HK-2 (cell line): ENCODE measurements around the gene TANK.
A peak's percentile ranks its signal among the peaks of the same experiment; 100 is the strongest.
"Not testable (repeated sequence)": the region's sequence is repeated elsewhere in the genome, so short reads cannot be mapped to it uniquely, and the experiment has no call there.

Experiments used
- DNase-seq: peaks from one replicate; pipeline ENCODE4 v3.0.0-alpha.2; 2018; ENCODE audit not compliant: unreplicated experiment

Gene TANK

DNA sequence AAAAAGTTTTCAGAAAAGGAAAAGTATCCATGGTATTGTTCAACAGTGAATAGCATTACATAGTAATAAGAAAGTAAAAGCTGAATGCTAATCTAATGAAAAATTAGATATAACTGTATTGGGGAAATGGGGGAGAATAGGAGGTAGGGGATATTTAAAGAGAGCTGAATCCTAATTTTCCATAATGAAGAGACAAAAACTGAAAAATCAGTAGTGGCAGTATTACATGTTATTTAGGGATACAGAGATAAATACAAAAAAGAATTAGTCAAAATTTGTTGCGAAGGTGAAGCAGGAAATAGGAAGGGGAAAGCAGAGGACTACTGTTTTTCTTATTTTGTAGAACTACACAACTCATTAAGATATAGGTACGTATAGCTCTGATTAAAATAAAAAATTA, 9.1 kb downstream of the TANK start:
- no peak for DNase-seq

DNA sequence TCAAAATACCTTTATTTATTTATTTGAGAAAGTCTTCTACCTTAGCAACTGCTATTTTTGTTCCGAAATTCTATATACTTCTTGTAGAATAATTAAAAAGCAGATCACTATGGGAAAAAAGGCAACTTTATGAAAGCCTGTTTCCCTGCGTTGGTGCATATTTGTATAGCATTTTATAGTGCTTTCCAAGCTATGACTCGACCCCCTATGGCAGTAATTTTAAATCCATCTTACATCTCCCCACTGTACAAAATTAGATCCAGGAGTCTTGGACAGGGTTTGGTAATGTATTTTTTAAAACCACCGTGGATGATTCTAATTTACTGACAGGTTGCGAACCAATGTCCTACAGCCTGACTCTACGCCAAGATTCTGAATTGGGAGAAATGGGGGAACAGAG, 10.1 kb downstream of the TANK start:
- DNase-seq, result no peak

DNA sequence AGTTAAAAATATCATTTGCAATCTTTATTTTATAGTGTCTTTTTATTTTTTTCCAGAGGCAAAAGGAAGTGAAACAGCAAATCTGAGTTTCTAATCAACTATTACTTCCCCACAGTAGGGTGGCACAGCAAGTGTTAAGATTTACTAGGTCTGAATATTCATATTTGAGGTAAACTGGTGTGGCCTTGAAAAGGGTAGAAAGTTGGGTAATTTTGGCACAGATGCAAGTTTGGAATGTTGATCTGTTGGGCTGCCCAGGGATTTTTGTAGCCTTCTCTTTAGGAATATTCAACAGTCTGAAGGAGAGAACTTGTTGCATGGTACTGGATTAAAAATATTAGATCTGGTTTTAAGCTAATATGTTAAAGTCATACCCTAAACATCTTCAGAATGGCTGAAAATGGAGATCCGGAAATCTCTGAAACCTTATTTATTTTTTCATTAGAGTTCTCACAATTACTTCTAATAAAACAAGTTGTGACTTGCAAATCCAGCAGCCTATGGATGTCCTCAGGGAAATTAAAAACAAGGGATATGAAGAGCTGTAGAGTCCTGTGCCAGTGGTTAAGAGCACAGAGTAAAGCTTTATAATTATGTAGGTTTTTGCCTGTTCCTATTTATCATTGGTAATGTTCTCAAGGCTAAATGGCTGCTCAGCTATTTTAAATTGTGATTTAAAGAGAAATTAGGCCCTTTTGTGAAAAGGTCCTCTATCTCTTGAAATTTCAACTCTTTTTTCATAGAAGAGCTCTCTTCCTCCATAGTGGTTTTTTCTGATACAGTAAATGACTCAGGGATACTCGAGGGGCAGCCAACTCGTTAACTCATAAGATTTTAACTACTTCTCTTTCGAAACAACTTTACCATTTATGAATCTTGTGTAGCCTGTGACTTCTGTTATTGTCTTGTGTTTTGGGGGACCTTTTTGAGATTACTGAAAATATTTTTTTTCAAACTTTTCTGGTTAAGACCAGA, 11.0 kb downstream of the TANK start:
- no peak for DNase-seq

DNA sequence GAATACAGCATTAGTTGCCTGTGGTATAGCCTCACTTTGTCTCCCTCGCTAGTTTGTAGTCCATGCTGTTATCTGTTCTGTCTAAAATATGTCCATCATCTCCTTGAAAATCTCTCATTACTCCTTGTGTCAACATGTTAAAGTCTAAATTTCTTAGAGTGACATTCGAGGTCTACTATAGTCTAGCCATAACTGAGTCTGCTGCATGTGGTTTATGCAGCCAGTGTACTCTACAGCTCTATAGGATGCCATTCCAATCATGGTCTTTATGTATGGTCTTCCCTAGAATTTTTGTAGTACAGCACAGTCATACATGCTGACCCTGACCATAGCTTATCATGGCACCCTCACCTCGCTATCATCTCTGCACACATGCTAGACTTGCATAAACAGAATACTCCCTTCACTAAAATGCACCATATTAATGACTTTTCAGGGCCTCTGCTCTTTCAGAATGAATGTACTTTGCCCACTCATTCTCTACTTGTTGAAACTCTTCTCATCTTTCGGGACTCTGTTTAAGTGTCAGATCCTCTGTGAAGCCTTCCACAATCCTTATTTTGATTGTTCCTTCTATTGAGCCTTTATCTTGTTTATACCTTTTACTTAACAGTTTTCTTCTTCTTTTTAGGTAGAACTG, 12.8 kb downstream of the TANK start:
- DNase-seq, result no peak

DNA sequence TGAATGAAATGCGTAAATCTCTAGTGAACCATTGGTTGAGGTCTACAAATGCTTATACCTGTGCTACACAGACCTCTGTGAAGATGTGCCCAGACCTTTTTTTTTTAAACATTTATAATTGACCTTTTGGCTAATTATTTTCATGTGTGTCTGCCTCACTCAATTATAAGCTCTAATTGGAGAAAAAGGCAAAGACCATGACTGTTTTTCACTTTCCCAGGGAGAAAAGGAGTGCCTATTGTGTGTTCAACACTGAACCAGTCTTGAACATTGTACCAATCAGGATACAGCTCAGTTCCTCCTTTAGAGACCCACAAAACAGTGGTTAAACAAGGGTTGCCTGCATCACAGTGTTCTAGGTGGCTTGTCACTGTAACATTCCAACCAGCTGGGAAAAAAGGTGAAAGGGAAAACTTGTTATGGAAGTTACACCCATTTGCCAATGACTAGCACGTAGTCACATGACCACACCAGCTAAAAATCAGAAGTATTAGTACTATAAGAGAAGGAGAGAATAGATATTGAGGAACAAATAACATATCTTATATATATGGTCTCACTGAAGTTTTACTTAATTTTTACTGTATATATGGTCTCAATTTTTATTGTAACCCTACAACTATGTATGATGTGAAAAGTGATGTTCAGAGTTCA, 13.4 kb downstream of the TANK start:
- DNase-seq, result no peak

DNA sequence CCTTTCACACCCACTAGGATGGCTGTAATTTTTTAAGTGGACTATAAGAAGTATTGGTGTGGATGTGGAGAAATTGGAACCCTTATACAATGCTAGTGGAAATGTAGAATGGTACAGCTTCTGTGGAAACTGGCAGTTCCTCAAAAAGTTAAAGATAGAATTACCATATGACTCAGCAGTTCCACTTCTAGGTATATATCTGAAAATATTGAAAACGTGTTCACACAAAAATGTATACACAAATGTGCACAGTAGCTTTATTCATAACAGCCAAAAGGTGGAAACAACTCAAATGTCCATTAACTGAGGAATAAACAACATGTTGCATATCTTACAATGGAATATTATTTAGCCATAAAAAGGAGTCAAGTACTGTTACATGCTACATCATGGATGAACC, 17.7 kb downstream of the TANK start:
- DNase-seq, result no peak

DNA sequence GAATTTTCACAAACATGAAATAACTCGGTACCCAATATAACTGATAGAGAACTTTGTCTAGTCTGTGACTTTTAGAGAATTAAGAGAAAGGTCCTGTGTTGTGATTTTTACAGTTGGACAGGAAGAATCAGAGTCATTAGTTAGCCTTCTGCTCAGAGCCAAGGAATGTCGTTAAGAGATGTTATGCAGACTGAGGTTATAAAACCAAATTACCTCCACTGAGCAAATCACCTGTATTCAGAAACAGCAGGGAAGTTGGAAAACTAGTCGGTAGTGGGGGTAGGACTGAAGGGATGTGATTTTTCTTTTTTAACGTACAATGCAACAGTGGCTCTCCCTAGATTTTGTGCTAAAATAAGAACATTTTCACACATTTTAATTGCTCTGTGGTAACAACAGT, 18.5 kb downstream of the TANK start:
- no peak for DNase-seq

DNA sequence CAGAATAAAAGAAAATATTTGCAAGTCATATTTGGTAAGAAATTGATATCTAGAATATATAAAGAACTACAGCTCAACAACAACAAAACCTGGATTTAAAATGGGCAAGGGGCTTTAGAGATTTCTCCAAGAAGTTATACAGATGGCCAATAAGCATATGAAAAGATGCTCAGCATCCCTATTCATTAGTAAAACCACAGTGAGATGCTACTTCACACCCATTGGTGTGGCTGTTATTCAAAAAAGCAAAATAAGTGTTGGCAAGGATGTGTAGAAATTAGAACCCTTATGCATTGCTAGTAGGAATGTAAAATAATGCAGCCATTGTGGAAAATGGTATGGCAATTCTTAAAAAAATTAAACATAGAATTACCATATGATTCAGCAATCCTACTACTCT, 29.8 kb downstream of the TANK start:
- no peak for DNase-seq

DNA sequence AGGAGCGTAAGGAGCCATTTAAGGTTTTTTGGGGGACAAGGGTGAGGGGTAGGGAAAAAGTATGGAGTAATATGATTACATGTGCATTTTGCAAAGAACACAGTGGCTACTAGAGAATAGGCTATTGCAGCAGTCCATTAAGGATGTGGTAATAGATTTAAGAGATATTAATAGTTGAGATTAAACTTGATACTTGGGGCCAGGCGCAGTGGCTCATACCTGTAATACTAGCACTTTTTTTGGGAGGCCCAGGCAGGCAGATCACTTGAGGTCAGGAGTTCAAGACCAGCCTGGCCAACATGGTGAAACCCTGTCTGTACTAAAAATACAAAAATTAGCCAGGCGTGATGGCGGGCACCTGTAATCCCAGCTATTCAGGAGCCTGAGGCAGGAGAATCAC, 35.4 kb downstream of the TANK start:
- not testable (repeated sequence) for DNase-seq

DNA sequence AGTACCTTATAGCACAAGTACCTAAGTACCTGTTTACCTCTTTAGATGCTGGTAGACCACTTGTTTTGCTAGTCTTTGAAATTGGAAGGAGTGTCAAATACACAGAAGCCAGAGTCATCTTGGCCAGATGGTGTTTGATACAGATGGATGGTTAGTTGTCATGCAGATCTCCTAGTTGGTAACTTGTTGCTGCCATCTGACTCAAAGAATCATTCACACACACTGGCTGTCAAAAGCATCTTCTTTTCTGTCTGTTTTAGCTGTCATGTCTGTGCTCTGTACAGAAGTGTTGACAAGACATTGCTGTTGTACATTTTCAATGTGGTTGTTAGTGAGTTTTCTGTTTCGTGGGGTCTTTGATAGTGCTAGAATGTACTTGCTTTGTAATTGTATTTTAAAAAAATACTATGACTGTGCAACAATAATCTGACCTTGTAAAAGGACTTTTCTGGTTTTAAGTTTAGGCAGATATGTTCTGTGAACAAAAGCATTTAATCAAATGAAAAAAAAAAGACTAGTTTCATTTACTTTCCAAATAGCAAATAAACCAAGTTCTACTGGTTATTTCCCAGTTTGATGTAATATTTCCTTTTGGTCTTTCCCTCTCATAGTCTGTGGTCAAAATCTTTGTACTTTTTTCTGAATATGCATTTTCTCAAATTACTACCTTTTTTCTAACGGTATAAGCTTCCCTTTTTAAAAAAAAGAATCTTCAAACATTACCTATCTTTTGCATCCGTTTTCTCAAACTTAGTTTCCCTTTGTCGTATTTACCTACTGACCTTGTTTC, 39.9 kb downstream of the TANK start:
- no peak for DNase-seq

DNA sequence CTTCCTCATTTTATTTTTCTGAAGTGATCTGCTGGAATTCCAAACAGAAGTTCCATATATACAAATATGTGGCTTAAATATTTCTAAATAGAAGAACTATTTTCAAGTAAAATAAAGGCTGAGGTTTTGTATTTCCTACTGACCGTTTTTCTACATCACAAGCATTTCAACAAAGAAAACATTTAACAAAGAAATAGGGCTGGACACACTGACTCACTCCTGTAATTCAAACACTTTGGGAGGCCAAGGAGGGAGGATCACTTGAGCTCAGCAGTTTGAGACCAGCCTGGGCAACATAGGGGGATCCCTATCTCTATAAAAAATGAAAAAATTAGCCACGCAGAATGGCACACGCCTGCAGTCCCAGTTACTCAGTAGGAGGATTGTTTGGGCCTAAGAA, 44.6 kb downstream of the TANK start:
- DNase-seq, result no peak

DNA sequence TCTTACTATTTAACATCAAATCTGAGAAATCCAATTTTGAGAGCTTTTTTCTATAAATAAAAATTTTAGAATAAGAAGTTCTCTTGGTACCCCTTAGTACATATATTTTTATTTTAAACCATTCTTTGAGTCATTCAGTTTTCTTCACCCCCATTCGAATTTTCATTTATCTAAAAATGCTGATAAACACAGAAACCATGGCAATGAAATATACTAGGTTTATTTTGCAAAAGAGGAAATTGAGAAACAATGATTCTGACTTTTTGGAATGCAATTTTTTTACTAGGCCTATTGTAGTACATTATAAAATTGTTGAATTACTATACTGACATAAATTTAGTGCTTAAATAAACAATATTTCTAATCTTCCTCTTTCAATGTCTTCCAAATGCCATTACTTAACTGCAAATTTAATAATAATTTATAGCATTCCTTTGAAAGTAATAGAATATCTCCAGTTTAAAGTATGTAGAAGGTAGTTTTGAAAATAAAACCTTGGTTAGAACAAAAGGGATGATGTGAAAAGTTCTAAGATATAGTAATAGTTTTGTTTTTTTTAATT, 46.3 kb downstream of the TANK start:
- no peak for DNase-seq

DNA sequence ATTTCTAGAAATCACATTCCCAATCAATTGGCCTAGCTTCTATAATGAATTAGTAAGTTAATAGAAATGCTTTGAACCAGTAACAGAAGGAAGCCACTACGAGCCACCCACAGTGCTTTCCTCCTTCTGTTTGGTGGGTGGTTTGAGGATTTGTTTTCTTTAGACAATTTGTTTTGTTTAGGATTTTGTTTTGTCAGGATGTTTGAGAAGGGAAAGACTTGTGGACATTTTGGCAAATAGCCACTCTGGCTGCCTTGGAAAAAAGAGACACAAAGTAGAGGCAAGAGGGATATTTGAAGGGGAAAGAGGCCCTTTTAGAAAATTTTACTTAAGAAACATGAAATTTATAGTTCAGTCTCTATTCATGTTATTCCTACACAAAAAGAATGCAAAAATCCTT, 47.7 kb downstream of the TANK start:
- no peak for DNase-seq

DNA sequence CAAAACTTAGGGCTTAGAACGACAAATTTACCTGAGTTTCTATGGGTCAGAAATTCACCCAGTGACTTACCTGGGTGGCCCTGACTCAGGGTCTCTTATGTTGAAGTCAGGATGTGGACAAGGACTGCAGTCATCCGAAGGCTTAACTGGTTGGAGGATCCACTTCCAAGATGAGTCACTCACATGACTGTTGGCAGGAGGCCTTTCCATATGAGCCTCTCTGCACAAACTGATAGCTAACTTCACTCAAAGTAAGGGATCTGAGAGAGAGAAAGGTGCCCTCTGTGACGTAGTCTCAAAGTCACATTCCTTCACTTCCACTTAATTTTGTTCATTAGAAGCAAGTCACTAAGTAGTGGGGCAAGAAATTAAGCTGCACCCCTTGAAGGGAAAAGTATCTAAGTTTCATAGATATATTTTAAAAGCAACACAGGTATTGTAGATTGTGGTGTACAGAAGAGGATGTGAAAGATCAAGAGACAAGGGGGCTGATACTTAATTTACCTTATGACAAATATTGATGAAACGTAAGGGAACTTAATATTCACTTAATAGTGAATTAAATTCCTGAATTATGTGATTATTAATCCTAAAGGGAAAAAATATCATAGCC, 48.4 kb downstream of the TANK start:
- peak; percentile 50 for DNase-seq

DNA sequence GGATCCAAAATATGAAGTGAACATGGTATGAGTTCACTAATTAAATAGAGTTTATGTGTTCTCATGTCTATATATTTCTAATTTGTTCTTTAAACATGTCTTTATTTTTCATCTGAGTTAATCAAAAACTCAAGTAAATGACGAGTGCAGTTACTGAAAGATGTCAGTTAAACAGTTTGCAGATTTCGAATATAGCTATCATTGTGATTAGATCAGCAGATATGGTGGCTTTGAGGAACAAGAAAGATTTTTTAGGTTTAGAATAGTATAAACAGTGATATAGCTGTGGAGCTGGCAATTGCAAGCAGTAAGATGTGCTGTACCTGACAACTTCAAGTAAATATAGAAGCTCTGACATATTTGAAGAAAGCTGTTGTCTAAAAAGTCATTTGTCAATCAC, 49.7 kb downstream of the TANK start:
- no peak for DNase-seq

DNA sequence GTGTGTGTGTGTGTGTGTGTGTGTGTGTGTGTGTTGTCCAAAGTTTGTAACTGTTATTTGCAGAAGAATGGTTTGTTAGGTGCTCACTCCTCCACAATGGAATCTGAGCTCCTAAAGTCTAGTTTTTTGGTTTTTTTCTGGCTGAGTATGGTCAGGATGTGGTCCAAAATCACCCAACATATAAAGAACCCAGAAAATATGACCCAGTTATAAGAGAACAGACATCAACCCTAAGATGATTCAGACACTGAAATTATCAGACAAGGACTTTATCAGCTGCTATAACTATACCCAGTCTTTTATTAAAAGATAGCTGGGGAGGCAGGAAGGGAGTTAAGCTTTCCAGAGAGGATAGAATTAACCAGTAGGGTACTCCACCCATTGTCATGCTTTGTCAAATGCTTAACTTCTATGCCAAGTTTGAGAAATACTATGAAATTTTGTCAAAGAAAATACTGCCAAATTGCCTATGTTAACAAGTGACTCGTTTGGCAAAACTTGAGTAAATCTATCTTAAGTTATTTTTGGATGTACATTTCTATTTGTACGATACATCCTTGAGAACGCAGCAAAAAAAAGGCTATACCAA, 57.5 kb downstream of the TANK start:
- DNase-seq, result no peak

DNA sequence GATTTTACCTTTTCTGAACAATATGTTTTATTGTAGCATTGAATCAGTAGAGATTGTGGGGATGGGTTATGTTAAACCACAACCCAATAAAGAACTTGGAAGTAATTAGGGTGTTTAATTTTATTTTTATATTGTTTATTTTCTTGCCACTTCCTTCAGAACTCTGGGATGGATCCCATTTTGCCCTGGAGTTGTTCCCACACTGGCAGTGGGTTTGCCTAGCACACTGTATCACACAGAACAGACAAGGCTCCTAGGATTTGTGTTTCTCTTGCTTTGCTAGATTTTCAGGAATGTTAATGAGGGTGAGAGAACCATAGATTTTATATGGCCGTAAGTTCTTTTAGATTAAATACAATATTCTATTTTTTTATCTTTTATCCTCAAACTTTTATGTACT, 59.0 kb downstream of the TANK start:
- DNase-seq, result no peak

DNA sequence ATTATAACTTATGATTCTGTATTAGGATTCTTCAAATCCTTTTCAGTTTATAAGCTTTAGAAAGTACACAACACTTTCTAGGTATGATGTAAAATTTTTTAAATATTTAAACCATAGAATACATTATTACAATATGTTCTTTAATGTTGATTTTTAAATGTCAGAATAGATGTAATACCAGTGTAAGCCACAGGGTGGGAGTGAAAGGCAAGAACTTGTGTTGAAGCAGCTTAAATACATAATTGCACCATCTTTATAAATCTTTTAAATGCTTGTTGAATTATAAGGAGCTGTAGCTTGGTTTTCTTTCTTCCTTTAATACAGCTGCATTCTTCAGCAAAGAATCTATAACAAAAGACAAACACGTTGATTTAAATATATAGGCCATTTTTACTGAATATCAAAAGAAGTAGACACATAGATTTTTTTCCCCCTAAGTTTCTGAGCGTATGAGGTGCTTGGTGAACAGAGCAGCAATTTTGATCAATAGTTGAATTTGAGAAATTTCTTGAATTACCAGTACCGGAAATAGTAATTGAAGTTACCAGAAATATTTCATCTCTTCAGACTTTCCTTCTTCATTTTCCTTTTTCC, 63.0 kb downstream of the TANK start:
- DNase-seq, result no peak

DNA sequence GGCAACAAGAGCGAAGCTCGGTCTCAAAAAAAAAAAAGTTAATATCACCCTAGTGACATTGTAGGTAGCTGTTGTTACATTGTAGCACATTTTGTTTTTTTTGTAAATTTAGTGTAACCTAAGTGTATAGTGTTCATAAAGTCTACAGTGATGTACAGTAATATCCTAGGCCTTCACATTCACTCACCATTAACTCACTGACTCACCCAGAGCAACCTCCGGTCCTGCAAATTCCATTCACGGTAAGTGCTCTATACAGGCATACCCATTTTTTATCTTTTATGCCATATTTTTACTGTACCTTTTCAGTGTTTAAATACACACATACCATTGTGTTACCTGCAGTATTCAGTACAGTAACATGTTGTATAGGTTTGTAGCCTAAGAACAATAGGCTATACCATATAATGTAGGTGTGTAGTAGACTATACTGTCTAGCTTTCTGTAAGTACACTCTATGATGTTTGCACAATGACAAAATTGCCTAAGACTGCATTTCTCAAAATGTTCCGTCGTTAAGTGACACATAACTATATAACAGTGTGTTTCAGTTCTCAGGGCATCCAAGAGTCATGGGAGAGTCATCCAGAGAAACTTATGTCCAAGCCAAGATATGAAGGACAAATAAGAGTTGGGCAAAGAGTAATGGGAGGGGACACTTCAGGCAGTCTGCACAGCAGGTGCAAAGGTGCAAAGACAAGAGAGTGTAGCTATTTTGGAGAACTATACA, 68.4 kb downstream of the TANK start:
- DNase-seq, result no peak

DNA sequence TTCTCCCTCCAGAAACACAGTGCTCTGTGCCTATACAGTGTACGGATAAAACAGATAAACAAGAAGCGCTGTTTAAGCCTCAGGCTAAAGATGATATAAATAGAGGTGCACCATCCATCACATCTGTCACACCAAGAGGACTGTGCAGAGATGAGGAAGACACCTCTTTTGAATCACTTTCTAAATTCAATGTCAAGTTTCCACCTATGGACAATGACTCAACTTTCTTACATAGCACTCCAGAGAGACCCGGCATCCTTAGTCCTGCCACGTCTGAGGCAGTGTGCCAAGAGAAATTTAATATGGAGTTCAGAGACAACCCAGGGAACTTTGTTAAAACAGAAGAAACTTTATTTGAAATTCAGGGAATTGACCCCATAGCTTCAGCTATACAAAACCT, 70.7 kb downstream of the TANK start:
- DNase-seq, result no peak
